Body of pancreas (tissue), 4 donors: Measurements from ENCODE around the gene ZNF774. TPM values are rescaled to one million over a fixed set of nuclear protein-coding genes. Genes with fewer than 3 reads are reported as not detected.
A peak's percentile ranks its signal among the peaks of the same experiment; 100 is the strongest.

Experiments
- ATAC-seq: fragments of 150-250 bp; one replicate; pipeline ENCODE4 v1.9.1; 2016
- DNase-seq, 4 donors: peaks; one replicate each; pipeline ENCODE4 v3.0.0-alpha.2; 2019
- H3K27ac ChIP-seq, 4 donors: fragments of 200-600 bp; sonication (generic); 1 replicate in 3 of 4; 2 replicates in 1 of 4; pipeline versions ENCODE4 v1.5.1 to v1.6.1; 2016 to 2019; ENCODE audit warnings: mild to moderate bottlenecking in 1 of 4, mixed read lengths in 1 of 4, moderate library complexity in 1 of 4
- H3K27me3 ChIP-seq, 2 donors: fragments of 200-600 bp; sonication (generic); one replicate each; pipeline ENCODE4 v1.6.0; 2016; ENCODE audit warnings: mild to moderate bottlenecking in 1 of 2
- H3K36me3 ChIP-seq, 2 donors: fragments of 200-600 bp; sonication (generic); replicated peaks in 1 of 2; 2 replicates each; pipeline ENCODE4 v1.5.1; 2016; ENCODE audit warnings: low read depth in 2 of 2; ENCODE audit not compliant: insufficient read depth in 1 of 2
- H3K4me1 ChIP-seq: fragments of 200-600 bp; sonication (generic); one replicate; pipeline ENCODE4 v1.6.0; 2016
- H3K4me3 ChIP-seq, 2 donors: fragments of 200-600 bp; sonication (generic); 1 replicate in 1 of 2; 2 replicates in 1 of 2; pipeline ENCODE4 v1.5.1; 2016 to 2019
- H3K9me3 ChIP-seq, 3 donors: fragments of 200-600 bp; sonication (generic); 1 replicate in 2 of 3; 2 replicates in 1 of 3; pipeline ENCODE4 v1.5.1; 2016
- CTCF ChIP-seq, 7 experiments: fragments of 450-650 bp in 4 of 7; fragments of 200-600 bp in 3 of 7; sonication (generic) in 3 of 7; IDR thresholded peaks; one replicate each; pipeline ENCODE4 v1.5.1; 2016 to 2019; ENCODE audit warnings: antibody characterized with exemption in 7 of 7
- POLR2A ChIP-seq, 3 donors: fragments of 450-650 bp; IDR thresholded peaks; one replicate each; pipeline ENCODE4 v1.6.1; 2016; ENCODE audit warnings: antibody characterized with exemption in 3 of 3, mild to moderate bottlenecking in 2 of 3
- WGBS, 2 donors: methylation state at CpG; one replicate each; pipeline ENCODE4 v1.1.5; 2017; 5-methylcytosine and 5-hydroxymethylcytosine counted together
- intact Hi-C: fragments of 100-400 bp; cut with DNase I; formaldehyde crosslinking; loops from one replicate; pipeline ENCODE4 v1.15.1; 2023
- total RNA-seq, 2 donors: library from RNA; depleted of rRNA; stranded (reverse); fragments of >200 nt; gene quantifications; one replicate each; pipeline ENCODE4 v1.1.0, GENCODE V29; 2016

Gene ZNF774
- total RNA-seq, 2 donors from 2014 or later, result 5.7 to 9.6 TPM

- no peaks in the 10 kb centered on the region for H3K9me3 ChIP-seq
- peak overlapping the region in 1 of 4 donors; percentile 34 for H3K27ac ChIP-seq
- ATAC-seq, result peak; percentile 53
- DNase-seq, result peak in 1 of 4 donors; percentile 24
- TF ChIP-seq POLR2A (IDR thresholded peaks at IDR 0.05) (no peak), CTCF (IDR thresholded peaks at IDR 0.05) (no peak)
- intact Hi-C loops, result no loop called here
- H3K4me3 ChIP-seq, result no peak overlapping the region
- no peaks in the 10 kb centered on the region for H3K36me3 ChIP-seq
- WGBS, 2 donors, result 40 to 52% methylated on average over 3 of the region's 3 CpGs
- no peaks in the 10 kb centered on the region for H3K27me3 ChIP-seq
- H3K4me1 ChIP-seq, result no peaks in the 10 kb centered on the region
Observed at GRCh38 chr15:90367576-90367975, 15.5 kb downstream of the ZNF774 start.

DNA sequence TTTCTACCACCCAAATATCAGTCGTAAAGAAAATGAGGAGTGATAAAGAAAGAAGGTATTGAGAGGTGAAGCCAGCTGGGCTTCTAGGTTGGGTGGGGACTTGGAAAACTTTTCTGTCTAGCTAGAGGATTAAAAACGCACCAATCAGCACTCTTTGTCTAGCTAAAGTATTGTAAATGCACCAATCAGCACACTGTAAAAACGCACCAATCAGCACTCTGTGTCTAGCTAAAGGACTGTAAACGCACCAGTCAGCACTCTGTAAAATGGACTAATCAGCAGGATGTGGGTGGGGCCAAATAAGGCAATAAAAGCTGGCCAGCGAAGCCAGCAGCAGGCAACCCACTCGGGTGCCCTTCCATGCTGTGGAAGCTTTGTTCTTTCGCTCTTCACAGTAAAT, 23.0 kb downstream of the ZNF774 start:
- Histone ChIP-seq H3K27me3 (no peaks in the 10 kb centered on the region), H3K4me3 (no peak overlapping the region), H3K36me3 (no peaks in the 10 kb centered on the region), H3K4me1 (no peaks in the 10 kb centered on the region), H3K27ac (no peak overlapping the region), H3K9me3 (peaks cover 0 to 4% (median 0%) of the 10 kb centered on the region in 3 donors)
- no peak for DNase-seq
- intact Hi-C loops, result no loop called here
- WGBS, 2 donors, result 96 to 97% methylated on average over 7 of the region's 7 CpGs
- TF ChIP-seq POLR2A (IDR thresholded peaks at IDR 0.05) (no peak), CTCF (IDR thresholded peaks at IDR 0.05) (no peak)
- ATAC-seq, result no peak

DNA sequence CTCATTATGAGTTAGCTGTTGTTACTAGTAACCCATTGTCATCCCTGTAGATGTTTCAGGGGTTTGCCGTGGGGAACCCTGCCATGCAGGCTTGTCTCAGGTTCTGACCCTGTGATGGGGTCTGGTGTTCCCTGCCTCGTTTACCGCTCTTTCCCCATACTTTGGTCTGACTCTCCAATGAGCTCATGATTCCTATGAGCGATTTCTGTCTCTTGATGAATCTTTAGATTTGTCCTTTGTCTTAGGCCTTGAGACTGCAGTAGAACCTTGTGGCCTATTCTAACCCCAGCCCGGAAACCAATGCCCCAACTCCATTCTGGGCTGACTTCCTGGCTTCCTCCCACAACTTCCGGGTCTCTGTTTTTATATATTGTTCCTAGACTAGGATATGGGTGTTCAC, 24.7 kb downstream of the ZNF774 start:
- intact Hi-C loops, result no loop called here
- TF ChIP-seq POLR2A (IDR thresholded peaks at IDR 0.05) (no peak), CTCF (IDR thresholded peaks at IDR 0.05) (no peak)
- 54 to 91% methylated on average over 4 to 6 of the region's 6 CpGs for WGBS, 2 donors
- Histone ChIP-seq H3K4me1 (no peaks in the 10 kb centered on the region), H3K27me3 (no peaks in the 10 kb centered on the region), H3K9me3 (peaks cover 0 to 4% (median 0%) of the 10 kb centered on the region in 3 donors), H3K36me3 (no peaks in the 10 kb centered on the region), H3K27ac (no peak overlapping the region), H3K4me3 (no peak overlapping the region)
- ATAC-seq (no peak), DNase-seq (peak in 1 of 4 donors; percentile 9)

- TF ChIP-seq CTCF (IDR thresholded peaks at IDR 0.05), result no peak
- TF ChIP-seq POLR2A (IDR thresholded peaks at IDR 0.05), result no peak
- H3K9me3 ChIP-seq, result peaks cover 0 to 4% (median 0%) of the 10 kb centered on the region in 3 donors
- H3K27me3 ChIP-seq, result no peaks in the 10 kb centered on the region
- H3K4me3 ChIP-seq, result no peak overlapping the region
- H3K36me3 ChIP-seq, result no peaks in the 10 kb centered on the region
- DNase-seq (no peak), ATAC-seq (no peak)
- 52 to 71% methylated on average over 2 to 3 of the region's 3 CpGs for WGBS, 2 donors
- intact Hi-C loops, result no loop called here
- no peaks in the 10 kb centered on the region for H3K4me1 ChIP-seq
- no peak overlapping the region for H3K27ac ChIP-seq
Observed at GRCh38 chr15:90379263-90379662, 27.2 kb downstream of the ZNF774 start.

- H3K4me1 ChIP-seq, result no peaks in the 10 kb centered on the region
- no peak overlapping the region for H3K4me3 ChIP-seq
- DNase-seq, result no peak
- intact Hi-C loops, result no loop called here
- no peaks in the 10 kb centered on the region for H3K36me3 ChIP-seq
- no peak overlapping the region for H3K27ac ChIP-seq
- TF ChIP-seq POLR2A (IDR thresholded peaks at IDR 0.05) (no peak), CTCF (IDR thresholded peaks at IDR 0.05) (no peak)
- no peaks in the 10 kb centered on the region for H3K27me3 ChIP-seq
- no peak for ATAC-seq
- H3K9me3 ChIP-seq, result peaks cover 0 to 4% (median 0%) of the 10 kb centered on the region in 3 donors
Observed at GRCh38 chr15:90381515-90381914, 29.4 kb downstream of the ZNF774 start.
